ENCODE data around the gene ARID1B.

Gene ARID1B

DNA sequence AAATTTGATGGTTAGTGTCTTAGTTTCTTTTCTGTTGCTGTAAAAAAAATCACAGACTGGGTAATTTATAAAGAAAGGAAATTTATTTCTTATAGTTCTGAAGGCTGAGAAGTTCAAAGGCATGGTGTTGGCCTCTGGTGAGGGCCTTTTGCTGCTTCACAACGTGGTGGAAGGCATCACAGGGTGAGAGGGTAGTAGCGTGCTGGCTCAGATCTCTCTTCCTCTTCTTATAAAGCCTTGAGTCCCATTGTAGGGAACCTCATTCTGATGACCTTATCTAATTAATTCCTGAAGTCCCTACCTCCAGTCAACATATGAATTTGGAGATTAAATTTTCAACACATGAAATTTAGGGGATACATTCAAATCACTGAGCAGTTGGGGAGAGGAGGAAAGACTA is 62.0 kb downstream of the ARID1B start:
- Histone ChIP-seq H3K9me3 (ENCODE audit: low read length) (no peaks in the 10 kb centered on the region), H3K4me2 (ENCODE audit: low read length) (peak overlapping the region; percentile 49; the same call in 1 of the 2 replicates), H3K4me1 (ENCODE audit: insufficient read depth, low read length, severe bottlenecking) (peaks cover 27% of the 10 kb centered on the region), H3K9ac (ENCODE audit: low read length) (no peak overlapping the region), H3F3A (ENCODE audit: insufficient read depth, low read length) (no peaks in the 10 kb centered on the region; the same call in 1 of the 2 replicates), H3K9me2 (ENCODE audit: low read depth, low read length) (no peaks in the 10 kb centered on the region), H3K79me2 (ENCODE audit: insufficient read depth, low read length) (peaks cover 79% of the 10 kb centered on the region), H3K27me3 (ENCODE audit: insufficient read depth, low read length) (no peaks in the 10 kb centered on the region), H2AFZ (ENCODE audit: low read length) (no peak overlapping the region), H3K36me3 (ENCODE audit: insufficient read depth, low read length) (peaks cover 18% of the 10 kb centered on the region), H3K27ac (ENCODE audit: low read depth, low read length, poor library complexity, severe bottlenecking) (peak overlapping the region; percentile 71), H3K4me3 (ENCODE audit: low read depth, low read length, poor library complexity, severe bottlenecking) (no peak overlapping the region), H4K20me1 (ENCODE audit: insufficient read depth, low read length) (0 out of 2 replicates have a peak, but pooled peaks cover 4% of the 10 kb centered on the region)
- TF ChIP-seq, protein P1, sequence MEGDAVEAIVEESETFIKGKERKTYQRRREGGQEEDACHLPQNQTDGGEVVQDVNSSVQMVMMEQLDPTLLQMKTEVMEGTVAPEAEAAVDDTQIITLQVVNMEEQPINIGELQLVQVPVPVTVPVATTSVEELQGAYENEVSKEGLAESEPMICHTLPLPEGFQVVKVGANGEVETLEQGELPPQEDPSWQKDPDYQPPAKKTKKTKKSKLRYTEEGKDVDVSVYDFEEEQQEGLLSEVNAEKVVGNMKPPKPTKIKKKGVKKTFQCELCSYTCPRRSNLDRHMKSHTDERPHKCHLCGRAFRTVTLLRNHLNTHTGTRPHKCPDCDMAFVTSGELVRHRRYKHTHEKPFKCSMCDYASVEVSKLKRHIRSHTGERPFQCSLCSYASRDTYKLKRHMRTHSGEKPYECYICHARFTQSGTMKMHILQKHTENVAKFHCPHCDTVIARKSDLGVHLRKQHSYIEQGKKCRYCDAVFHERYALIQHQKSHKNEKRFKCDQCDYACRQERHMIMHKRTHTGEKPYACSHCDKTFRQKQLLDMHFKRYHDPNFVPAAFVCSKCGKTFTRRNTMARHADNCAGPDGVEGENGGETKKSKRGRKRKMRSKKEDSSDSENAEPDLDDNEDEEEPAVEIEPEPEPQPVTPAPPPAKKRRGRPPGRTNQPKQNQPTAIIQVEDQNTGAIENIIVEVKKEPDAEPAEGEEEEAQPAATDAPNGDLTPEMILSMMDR (IDR thresholded peaks at IDR 0.05; ENCODE audit: low read length), result no peak
- TF ChIP-seq EZH2 (IDR thresholded peaks at IDR 0.05; ENCODE audit: borderline replicate concordance, low read length), result no peak

DNA sequence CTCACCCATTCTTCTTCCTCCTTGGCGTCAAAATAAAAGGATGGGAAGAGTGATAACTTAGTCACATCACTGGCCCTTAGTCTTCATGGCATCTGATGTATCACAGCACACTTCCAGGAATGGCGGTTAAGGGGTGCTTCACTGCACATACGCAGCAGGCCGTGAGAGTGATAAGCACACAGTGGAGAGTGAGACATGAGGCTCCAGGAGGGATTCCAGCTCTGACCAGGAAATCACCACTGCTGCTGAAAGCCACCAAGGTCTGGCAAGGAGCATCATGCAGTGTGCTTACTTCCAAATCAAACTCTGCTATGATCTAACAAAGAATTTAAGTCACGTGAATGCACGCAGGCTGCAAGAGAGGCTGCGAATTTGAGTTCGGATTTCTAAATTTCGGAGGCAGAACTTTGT is 62.4 kb downstream of the ARID1B start:
- Histone ChIP-seq H3K27ac (ENCODE audit: low read depth, low read length, poor library complexity, severe bottlenecking) (peak overlapping the region; percentile 71), H3K27me3 (ENCODE audit: insufficient read depth, low read length) (no peaks in the 10 kb centered on the region), H2AFZ (ENCODE audit: low read length) (no peak overlapping the region), H4K20me1 (ENCODE audit: insufficient read depth, low read length) (0 out of 2 replicates have a peak, but pooled peaks cover 4% of the 10 kb centered on the region), H3K4me1 (ENCODE audit: insufficient read depth, low read length, severe bottlenecking) (peaks cover 32% of the 10 kb centered on the region), H3K9ac (ENCODE audit: low read length) (no peak overlapping the region; the same call in 1 of the 2 replicates), H3F3A (ENCODE audit: insufficient read depth, low read length) (no peaks in the 10 kb centered on the region; the same call in 1 of the 2 replicates), H3K9me2 (ENCODE audit: low read depth, low read length) (no peaks in the 10 kb centered on the region), H3K4me2 (ENCODE audit: low read length) (peak overlapping the region; percentile 49; the same call in 1 of the 2 replicates), H3K79me2 (ENCODE audit: insufficient read depth, low read length) (peaks cover 79% of the 10 kb centered on the region), H3K36me3 (ENCODE audit: insufficient read depth, low read length) (peaks cover 18% of the 10 kb centered on the region), H3K9me3 (ENCODE audit: low read length) (no peaks in the 10 kb centered on the region), H3K4me3 (ENCODE audit: low read depth, low read length, poor library complexity, severe bottlenecking) (peak overlapping the region; percentile 37)
- no peak for TF ChIP-seq EZH2 (IDR thresholded peaks at IDR 0.05; ENCODE audit: borderline replicate concordance, low read length)
- TF ChIP-seq, protein P1 (IDR thresholded peaks at IDR 0.05; ENCODE audit: low read length), result no peak

DNA sequence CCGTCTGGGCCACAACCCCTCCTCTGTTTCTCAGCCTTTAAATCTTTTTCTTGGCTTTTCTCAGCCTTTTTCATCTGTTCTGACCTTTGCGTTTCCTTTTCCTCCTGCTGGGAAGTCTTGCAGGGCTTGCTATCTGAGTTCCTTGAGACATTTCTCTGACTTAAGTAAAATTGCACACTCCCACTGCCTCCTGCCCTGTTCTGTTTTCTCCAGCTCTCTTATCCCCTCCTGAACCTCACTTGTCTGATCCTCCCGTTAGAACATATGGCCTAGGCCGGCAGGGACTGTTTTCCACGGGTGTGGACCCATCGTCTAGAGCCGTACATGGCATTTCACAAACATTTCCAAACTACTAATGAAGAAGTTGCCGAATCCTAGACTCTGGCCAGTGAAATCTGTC is 63.0 kb downstream of the ARID1B start:
- Histone ChIP-seq H2AFZ (ENCODE audit: low read length) (no peak overlapping the region), H3K27ac (ENCODE audit: low read depth, low read length, poor library complexity, severe bottlenecking) (peak overlapping the region; percentile 71), H3K9me3 (ENCODE audit: low read length) (no peaks in the 10 kb centered on the region), H3K27me3 (ENCODE audit: insufficient read depth, low read length) (no peaks in the 10 kb centered on the region), H4K20me1 (ENCODE audit: insufficient read depth, low read length) (0 out of 2 replicates have a peak, but pooled peaks cover 4% of the 10 kb centered on the region), H3K4me2 (ENCODE audit: low read length) (peak overlapping the region; percentile 49), H3K4me3 (ENCODE audit: low read depth, low read length, poor library complexity, severe bottlenecking) (peak overlapping the region; percentile 37), H3K9ac (ENCODE audit: low read length) (peak overlapping the region; percentile 43; the same call in 1 of the 2 replicates), H3K4me1 (ENCODE audit: insufficient read depth, low read length, severe bottlenecking) (peaks cover 36% of the 10 kb centered on the region), H3K79me2 (ENCODE audit: insufficient read depth, low read length) (peaks cover 81% of the 10 kb centered on the region), H3K36me3 (ENCODE audit: insufficient read depth, low read length) (peaks cover 18% of the 10 kb centered on the region), H3K9me2 (ENCODE audit: low read depth, low read length) (no peaks in the 10 kb centered on the region), H3F3A (ENCODE audit: insufficient read depth, low read length) (no peaks in the 10 kb centered on the region; the same call in 1 of the 2 replicates)
- TF ChIP-seq EZH2 (IDR thresholded peaks at IDR 0.05; ENCODE audit: borderline replicate concordance, low read length), result no peak
- TF ChIP-seq, protein P1 (IDR thresholded peaks at IDR 0.05; ENCODE audit: low read length), result no peak

Measured in OCI-LY1 (cell line).